Dermis microvascular lymphatic vessel endothelial cell (primary cell): Measurements from ENCODE around the gene ATF5. TPM values are rescaled to one million over a fixed set of nuclear protein-coding genes. Genes with fewer than 3 reads are reported as not detected.
"Not testable (repeated sequence)": the region's sequence is repeated elsewhere in the genome, so short reads cannot be mapped to it uniquely, and the experiment has no call there.

ENCODE experiments used
- DNase-seq, 2 donors: peaks; one replicate each; pipeline versions ENCODE4 v3.0.0 to v3.0.0-alpha.2; 2010; ENCODE audit warnings: low read depth in 2 of 2
- total RNA-seq: library from RNA; depleted of rRNA; stranded (reverse); fragments of >200 nt; gene quantifications from 2 replicates; pipeline ENCODE4 v1.2.1, GENCODE V29; 2014

Gene ATF5
- total RNA-seq, 1 donor from 2014 or later, result 3.3 TPM

DNA sequence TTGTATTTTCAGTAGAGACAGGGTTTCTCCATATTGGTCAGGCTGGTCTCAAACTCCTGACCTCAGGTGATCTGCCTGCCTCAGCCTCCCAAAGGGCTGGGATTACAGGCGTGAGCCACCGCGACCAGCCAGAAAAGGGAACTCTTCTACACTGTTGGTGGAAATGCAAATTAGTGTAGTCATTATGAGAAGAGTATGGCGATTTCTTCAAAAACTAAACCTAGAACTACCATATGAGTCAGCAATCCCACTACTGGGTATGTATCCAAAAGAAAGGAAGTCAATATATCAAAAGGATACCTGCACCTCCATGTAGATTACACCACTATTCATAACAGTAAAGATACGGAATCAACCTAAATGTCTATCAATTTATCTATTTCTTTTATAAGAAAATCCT, 15.6 kb downstream of the ATF5 start:
- not testable (repeated sequence) for DNase-seq

DNA sequence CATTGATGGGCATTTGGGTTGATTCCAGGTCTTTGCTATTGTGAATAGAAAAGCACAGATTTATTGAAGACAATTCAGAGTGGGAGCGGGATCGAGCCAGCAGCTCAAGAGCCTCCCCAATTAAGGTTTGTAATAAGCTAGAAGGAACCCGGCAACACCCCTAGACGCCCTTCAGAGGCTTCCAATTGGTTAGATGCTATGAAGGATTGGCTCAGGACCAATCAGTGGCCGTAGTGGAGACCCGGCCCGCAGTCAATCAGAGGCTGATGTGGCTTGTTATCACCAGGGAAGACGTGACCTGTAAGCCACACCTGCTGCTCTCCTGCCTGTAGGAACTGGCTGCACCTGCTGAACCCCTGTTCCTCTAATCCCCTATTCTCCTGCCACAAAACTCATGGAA, 17.4 kb downstream of the ATF5 start:
- DNase-seq, result no peak

DNA sequence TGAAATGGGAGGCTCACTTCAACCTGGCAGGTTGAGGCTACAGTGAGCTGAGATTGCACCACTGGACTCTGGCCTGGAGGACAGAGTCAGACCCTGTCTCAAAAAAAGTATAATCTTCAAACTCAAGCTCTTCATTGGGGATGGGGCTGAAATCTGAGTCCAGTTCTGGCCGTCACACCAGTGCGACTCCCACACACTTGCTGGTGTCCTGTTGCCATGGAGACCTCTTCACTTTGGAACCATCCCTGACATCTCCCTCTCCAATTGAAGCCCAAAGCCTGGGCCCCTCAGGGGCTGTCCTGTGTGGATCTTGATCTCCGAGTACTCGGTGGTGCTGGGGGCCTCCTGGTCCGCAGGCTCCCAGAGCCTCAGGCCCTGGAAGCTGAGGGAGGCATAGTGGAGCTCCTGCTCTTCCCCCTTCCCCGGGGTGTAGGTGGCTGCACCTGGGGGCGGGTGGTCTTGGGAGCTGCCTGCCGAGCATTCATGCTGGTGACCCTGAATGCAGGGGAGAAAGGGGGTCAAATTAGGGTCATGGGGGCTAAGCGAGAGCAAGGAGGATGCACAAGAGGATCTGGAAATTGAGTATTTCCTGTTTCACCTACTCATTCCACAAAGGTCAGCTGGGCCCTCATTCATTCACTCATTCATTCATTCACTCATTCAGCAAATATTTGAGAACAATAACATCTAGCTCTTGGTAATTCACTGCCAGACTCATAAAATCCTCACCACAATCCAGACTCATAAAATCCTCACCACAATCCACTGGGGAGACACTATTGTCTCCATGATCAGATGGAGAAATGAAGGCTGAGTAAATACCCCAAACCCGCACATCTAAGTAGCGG, 21.0 kb downstream of the ATF5 start:
- no peak for DNase-seq

DNA sequence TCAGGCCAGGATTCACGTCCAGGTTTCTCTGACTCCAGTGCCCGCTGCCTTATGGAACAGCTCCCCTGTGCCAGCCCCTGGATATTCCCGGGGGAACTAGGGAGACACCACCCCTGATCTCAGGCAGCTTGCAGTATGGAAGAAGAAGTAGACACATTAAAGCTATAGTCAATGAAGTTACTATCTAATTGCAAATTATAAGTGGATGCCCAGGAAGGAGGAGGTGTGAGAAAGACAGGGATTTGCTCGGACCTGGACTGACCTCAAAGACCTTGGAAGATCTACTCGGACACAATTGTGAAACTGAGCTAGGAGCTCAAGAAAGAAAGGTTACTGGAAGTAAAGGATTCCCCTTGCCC, 21.6 kb downstream of the ATF5 start:
- DNase-seq, result no peak

DNA sequence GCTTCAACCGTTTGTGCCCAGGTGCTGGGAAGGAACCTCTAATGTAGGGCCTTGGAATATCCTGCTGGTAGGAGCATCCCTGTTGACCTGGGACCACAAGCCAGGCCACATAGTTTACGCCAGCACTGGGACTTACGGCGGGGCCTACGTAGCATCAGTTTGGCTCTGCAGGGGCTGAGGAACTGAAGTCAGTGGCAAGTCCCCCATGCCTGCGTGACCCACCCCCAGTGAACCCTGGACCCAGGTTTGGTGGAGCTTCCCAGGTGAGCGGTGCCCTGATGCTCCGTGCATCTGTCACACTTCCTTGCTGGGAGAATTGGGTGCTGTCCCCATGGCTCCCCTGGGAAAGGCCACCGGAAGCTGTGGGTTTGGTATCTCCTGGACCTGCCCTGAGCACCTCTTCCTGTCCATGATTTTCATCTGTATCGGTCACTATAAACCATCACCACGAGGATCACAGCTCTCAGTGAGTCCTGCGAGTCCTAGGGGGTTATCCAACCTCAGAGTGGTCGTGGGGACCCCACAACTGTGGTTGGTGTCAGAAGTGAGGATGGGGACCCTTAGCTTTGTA, 22.0 kb downstream of the ATF5 start:
- DNase-seq, result no peak

- no peak for DNase-seq
These were observed 22.9 kb downstream of the ATF5 start for GRCh38 chr19:49951806-49952478.

GRCh38 chr19:49952479-49952836, 23.5 kb downstream of the ATF5 start:
- no peak for DNase-seq

- DNase-seq, result no peak
These were observed 23.9 kb downstream of the ATF5 start for GRCh38 chr19:49952906-49953305.

- no peak for DNase-seq
These were observed 24.4 kb downstream of the ATF5 start for GRCh38 chr19:49953416-49953815.

DNA sequence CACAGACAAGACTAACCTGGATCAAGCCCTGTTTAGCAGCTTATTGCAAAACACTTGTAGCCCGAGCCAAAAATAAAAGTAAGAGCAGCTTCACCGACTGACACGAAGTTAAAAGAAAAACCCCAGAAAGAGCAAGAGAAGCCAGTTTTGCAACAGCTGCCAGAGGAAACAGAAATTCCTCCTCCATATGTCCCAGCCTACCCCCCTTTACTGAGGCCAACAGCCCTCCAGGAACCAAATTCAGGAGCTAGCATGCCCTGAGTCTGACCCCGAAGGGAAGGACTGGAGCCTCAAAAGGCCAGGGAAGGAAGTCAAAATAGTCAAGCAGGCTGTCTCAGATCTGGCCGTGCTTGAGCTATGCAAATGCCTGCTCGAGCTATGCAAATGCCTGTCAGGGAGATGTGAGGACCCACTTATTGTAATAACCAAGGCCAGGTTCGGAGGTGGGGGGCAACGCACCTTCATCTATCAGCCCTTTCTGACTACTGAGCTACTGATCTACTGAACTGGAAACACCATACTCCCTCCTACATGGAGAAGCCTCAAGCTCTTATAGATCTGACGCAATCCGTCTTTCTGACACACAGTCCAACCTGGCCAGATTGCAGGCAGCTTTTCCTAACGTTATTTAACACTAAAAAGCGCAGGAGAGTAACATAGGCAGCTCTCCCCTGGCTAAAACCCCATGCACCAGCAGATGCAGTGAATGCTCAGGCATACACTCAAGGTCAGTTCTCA, 25.3 kb downstream of the ATF5 start:
- no peak for DNase-seq

GRCh38 chr19:49954933-49955332, 25.9 kb downstream of the ATF5 start:
- no peak for DNase-seq

DNA sequence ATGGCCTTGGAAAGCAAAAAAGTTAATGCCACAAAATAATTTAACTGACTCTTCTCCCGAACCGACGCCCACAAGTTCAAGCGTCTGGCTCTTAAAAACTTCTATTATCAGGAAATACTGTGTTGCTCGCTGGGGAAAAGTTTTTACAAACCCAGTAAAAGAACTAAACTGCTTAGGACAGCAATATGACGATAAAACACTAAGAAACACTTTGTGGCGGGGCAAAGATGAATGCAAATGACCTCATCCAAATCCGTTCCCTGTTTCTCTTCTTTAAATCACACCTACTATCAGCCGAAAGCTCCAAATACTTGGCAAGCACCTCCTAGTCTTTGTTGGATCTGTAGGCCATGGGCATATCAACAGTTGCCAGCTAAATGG, 27.1 kb downstream of the ATF5 start:
- no peak for DNase-seq

- no peak for DNase-seq
These were observed 28.4 kb downstream of the ATF5 start for GRCh38 chr19:49957262-49957915.

GRCh38 chr19:49958144-49958543, 29.1 kb downstream of the ATF5 start:
- DNase-seq, result not testable (repeated sequence)

- not testable (repeated sequence) for DNase-seq
These were observed 29.6 kb downstream of the ATF5 start for GRCh38 chr19:49958596-49958995.

DNA sequence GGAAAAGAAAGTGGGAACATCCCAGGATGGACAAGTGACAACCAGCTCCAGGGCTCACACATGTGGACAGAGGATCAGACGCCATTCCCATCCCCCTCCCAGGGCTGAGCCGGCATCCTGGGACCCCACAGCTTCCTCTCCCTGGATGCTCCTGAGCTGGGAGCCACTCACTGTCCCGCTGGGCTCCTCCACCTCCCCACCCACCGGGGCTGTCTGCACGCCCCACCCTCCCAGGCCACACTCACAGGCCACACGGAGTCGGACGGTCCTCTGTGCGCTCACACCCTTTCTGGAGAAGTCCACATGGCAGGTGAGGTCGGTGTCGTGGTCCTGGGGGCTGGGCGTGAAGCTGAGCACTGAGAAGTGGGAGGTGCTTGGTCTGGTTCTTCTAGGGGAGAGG, 30.9 kb downstream of the ATF5 start:
- not testable (repeated sequence) for DNase-seq

DNA sequence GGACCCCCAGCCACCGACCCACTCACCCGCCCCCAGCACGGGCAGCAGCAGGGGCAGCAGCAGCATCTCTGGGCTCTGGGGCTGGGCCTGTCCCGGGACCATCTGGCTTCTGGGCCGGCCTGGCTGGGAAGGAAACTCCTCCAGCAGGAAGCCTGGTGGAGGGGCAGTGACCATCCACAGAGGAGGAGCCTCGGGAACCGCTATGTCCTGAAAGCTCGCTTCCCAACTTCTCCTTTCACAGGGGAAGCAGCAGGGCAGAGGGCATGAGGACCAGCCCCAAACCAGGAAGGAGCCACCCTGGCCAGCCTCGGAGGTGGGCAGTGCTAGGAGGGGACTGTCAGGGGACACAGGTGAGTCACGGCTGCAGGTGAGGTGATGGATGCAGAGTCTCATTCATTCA, 32.0 kb downstream of the ATF5 start, which contains the start of gene SIGLEC11:
Gene SIGLEC11 (minus strand): TSS at position 193 of the 400 bp plus-strand sequence. CDS start 91 bp downstream, at position 102.
- DNase-seq, result not testable (repeated sequence)

DNA sequence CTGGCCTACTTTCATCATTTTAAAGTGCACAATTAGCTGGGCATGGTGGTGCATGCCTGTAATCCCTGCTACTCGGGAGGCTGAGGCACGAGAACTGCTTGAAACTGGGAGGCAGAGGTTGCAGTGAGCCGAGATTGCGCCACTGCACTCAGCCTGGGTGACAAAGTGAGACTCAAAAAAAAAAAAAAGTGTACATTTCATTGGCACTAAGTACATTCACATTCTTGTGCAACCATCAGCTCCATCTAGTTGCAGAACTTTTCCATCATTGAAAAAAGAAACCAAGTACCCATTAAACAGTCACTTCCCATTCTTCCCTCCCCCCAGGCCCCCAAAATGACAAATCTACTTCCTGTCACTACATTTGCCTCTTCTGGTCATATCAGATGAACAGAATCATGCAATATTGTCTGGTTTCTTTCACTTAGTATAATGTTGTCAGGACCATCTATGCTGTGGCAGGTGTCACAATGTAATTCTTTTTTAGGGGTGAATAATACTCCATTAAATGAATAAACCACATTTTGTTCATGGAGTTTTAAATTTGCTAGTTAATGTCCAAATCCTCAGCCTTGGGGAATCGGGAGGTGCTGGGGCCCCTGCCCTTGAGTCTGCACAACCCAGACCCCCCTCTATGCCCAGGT, 39.4 kb downstream of the ATF5 start:
- no peak for DNase-seq

GRCh38 chr19:49969355-49969754, 40.4 kb downstream of the ATF5 start:
- not testable (repeated sequence) for DNase-seq

- no peak for DNase-seq
These were observed 43.0 kb downstream of the ATF5 start for GRCh38 chr19:49971991-49972411.

DNA sequence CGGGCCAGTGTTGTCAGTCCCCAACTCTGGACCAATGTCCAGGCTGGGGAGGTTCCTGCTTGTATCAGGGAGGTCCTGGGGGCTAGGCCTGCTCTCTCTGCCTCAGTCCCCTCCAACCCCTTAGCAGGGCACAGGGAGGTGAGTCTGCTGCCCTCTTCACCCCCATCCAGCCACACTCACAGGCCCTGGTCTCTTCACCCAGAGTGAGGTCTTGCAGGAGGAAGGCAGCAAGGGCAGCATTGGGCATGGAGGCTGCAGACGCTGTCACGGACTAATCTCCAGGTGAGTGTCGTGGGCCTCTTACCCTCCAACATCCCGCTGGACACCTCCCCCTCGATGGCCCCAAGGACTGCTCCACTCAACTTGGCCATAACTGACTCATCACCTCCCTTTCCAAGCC, 43.8 kb downstream of the ATF5 start:
- no peak for DNase-seq
